HEK293 (cell line): Measurements from ENCODE around the gene HLA-E.
"Not testable (repeated sequence)": the region's sequence is repeated elsewhere in the genome, so short reads cannot be mapped to it uniquely, and the experiment has no call there.

Experiments used
- CTCF ChIA-PET: fragments of 350-600 bp; formaldehyde crosslinking; extraction: SDS; loops from one replicate; lab custom pipeline; 2021; ENCODE audit warnings: antibody characterized with exemption; lab: Yijun Ruan, JAX
- POLR2A ChIA-PET: fragments of 300-600 bp; formaldehyde crosslinking; extraction: SDS; loops from one replicate; lab custom pipeline; 2020; ENCODE audit warnings: antibody characterized with exemption, inconsistent platforms; lab: Yijun Ruan, JAX
- H3K27ac ChIP-seq: fragments of 200-500 bp; sonication (Bioruptor generic); 2 replicates; pipeline ENCODE4 v1.5.1; 2014; ENCODE audit warnings: low read depth, low read length, control low read depth, inconsistent platforms; ENCODE audit errors: extremely low read depth
- H3K36me3 ChIP-seq, 2 experiments: fragments of 200-500 bp in 1 of 2; sonication (Bioruptor generic) in 1 of 2; 1 replicate in 1 of 2; 2 replicates in 1 of 2; pipeline ENCODE4 v1.5.1; 2014 to 2017; ENCODE audit warnings: inconsistent platforms in 2 of 2, low read length in 2 of 2; ENCODE audit not compliant: control insufficient read depth in 2 of 2, insufficient read depth in 1 of 2
- H3K4me1 ChIP-seq: fragments of 200-500 bp; sonication (Bioruptor generic); 2 replicates; pipeline ENCODE4 v1.5.1; 2014; ENCODE audit warnings: mild to moderate bottlenecking, low read length, inconsistent platforms; ENCODE audit not compliant: control insufficient read depth, insufficient read depth
- H3K4me3 ChIP-seq: 2 replicates; pipeline ENCODE4 v1.5.1; 2011; ENCODE audit warnings: low read depth, mild to moderate bottlenecking, control low read depth, low read length, moderate library complexity
- H3K9me3 ChIP-seq: fragments of 200-500 bp; sonication (Bioruptor generic); 2 replicates; pipeline ENCODE4 v1.5.1; 2014; ENCODE audit warnings: low read depth, low read length, inconsistent platforms; ENCODE audit not compliant: control insufficient read depth, insufficient read depth
- GFI1B ChIP-seq: fragments of 450-650 bp; formaldehyde crosslinking; IDR thresholded peaks from 2 replicates; pipeline ENCODE4 v1.5.1; 2016; ENCODE audit warnings: missing biosample characterization, missing genetic modification characterization
- KLF1 ChIP-seq: fragments of 450-650 bp; formaldehyde crosslinking; IDR thresholded peaks from 2 replicates; pipeline ENCODE4 v1.5.1; 2016; ENCODE audit warnings: missing biosample characterization, missing genetic modification characterization
- KLF7 ChIP-seq: fragments of 450-650 bp; formaldehyde crosslinking; IDR thresholded peaks from 2 replicates; pipeline ENCODE4 v1.5.1; 2016; ENCODE audit warnings: missing biosample characterization, missing genetic modification characterization, borderline replicate concordance
- MYNN ChIP-seq: fragments of 450-650 bp; formaldehyde crosslinking; IDR thresholded peaks from 2 replicates; pipeline ENCODE4 v1.5.1; 2016; ENCODE audit warnings: missing biosample characterization, missing genetic modification characterization, borderline replicate concordance
- YY2 ChIP-seq: fragments of 450-650 bp; formaldehyde crosslinking; IDR thresholded peaks from 2 replicates; pipeline ENCODE4 v1.5.1; 2016; ENCODE audit warnings: missing biosample characterization, missing genetic modification characterization
- ZBTB20 ChIP-seq: fragments of 450-650 bp; formaldehyde crosslinking; IDR thresholded peaks from 2 replicates; pipeline ENCODE4 v1.5.1; 2016; ENCODE audit warnings: missing biosample characterization, missing genetic modification characterization
- ZFP3 ChIP-seq: fragments of 450-650 bp; formaldehyde crosslinking; IDR thresholded peaks from 2 replicates; pipeline ENCODE4 v1.5.1; 2016; ENCODE audit warnings: low read depth, missing biosample characterization, missing genetic modification characterization
- ZIC2 ChIP-seq: fragments of 450-650 bp; formaldehyde crosslinking; IDR thresholded peaks from 2 replicates; pipeline ENCODE4 v1.5.1; 2016; ENCODE audit warnings: missing biosample characterization, missing genetic modification characterization
- ZNF121 ChIP-seq: fragments of 450-650 bp; formaldehyde crosslinking; IDR thresholded peaks from 2 replicates; pipeline ENCODE4 v1.5.1; 2016; ENCODE audit warnings: missing biosample characterization, missing genetic modification characterization
- ZNF335 ChIP-seq: fragments of 450-650 bp; formaldehyde crosslinking; conservative IDR thresholded peaks from 2 replicates; pipeline ENCODE4 v1.5.1; 2016; ENCODE audit warnings: missing biosample characterization, missing genetic modification characterization
- TF ChIP-seq, protein P1 (sequence below): fragments of 450-650 bp; formaldehyde crosslinking; IDR thresholded peaks from 2 replicates; pipeline ENCODE4 v1.5.1; 2017; ENCODE audit warnings: missing biosample characterization, missing genetic modification characterization
- TF ChIP-seq, protein P2 (sequence below): fragments of 450-650 bp; formaldehyde crosslinking; IDR thresholded peaks from 2 replicates; pipeline ENCODE4 v1.5.1; 2016; ENCODE audit warnings: missing biosample characterization, missing genetic modification characterization
- TF ChIP-seq, protein P3 (sequence below): fragments of 450-650 bp; formaldehyde crosslinking; IDR thresholded peaks from 2 replicates; pipeline ENCODE4 v1.5.1; 2016; ENCODE audit warnings: missing biosample characterization, missing genetic modification characterization
- TF ChIP-seq, protein P4 (sequence below): fragments of 450-650 bp; formaldehyde crosslinking; IDR thresholded peaks from 2 replicates; pipeline ENCODE4 v1.5.1; 2017; ENCODE audit warnings: missing biosample characterization, missing genetic modification characterization
- TF ChIP-seq, protein P5 (sequence below): fragments of 450-650 bp; IDR thresholded peaks from 2 replicates; pipeline ENCODE4 v1.5.1; 2018; ENCODE audit warnings: missing biosample characterization, mild to moderate bottlenecking, missing genetic modification characterization
- TF ChIP-seq, protein P6 (sequence below): fragments of 450-650 bp; formaldehyde crosslinking; IDR thresholded peaks from 2 replicates; pipeline ENCODE4 v1.5.1; 2017; ENCODE audit warnings: missing biosample characterization, missing genetic modification characterization

HLA-E gene

DNA sequence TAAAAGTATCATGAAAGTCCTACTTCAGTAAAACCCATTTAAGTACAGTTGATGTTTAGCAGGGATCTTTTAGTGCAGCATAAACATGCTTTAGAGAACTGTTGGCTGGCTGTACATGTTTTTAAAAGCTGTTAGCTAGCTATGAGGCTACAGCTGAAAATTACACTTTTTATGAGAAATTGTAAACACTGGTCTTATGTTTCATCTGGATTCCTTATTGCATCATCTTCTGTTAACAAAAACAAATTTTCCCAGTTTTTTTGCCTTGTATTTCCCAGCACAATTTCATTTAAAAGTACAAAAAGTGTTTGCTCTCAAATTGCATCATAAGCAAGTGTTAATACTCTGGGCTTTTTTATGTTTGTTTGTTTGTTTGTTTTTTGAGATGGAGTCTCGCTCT, 18.3 kb upstream of the HLA-E start:
- H3K9me3 ChIP-seq = no peaks in the 10 kb centered on the region
- H3K4me3 ChIP-seq = no peak overlapping the region
- TF ChIP-seq, protein P1, sequence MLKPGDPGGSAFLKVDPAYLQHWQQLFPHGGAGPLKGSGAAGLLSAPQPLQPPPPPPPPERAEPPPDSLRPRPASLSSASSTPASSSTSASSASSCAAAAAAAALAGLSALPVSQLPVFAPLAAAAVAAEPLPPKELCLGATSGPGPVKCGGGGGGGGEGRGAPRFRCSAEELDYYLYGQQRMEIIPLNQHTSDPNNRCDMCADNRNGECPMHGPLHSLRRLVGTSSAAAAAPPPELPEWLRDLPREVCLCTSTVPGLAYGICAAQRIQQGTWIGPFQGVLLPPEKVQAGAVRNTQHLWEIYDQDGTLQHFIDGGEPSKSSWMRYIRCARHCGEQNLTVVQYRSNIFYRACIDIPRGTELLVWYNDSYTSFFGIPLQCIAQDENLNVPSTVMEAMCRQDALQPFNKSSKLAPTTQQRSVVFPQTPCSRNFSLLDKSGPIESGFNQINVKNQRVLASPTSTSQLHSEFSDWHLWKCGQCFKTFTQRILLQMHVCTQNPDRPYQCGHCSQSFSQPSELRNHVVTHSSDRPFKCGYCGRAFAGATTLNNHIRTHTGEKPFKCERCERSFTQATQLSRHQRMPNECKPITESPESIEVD (tag by site-specific recombination) = peak; percentile 78
- TF ChIP-seq ZIC2 (tag by site-specific recombination) (no peak), YY2 (tag by site-specific recombination) (no peak), MYNN (tag by site-specific recombination) (no peak)
- TF ChIP-seq, all 188 proteins: peak for 1
- CTCF ChIA-PET = interaction anchor here (0.6 to 8.6 kb wide), 6 partner anchors 11 to 613 kb away, joined by 3 to 102 read pairs (median 8); no protein-coding TSS in a partner anchor
- no peaks in the 10 kb centered on the region for H3K36me3 ChIP-seq
- H3K4me1 ChIP-seq = no peaks in the 10 kb centered on the region
- POLR2A ChIA-PET = no interaction called here
- no peak overlapping the region for H3K27ac ChIP-seq

DNA sequence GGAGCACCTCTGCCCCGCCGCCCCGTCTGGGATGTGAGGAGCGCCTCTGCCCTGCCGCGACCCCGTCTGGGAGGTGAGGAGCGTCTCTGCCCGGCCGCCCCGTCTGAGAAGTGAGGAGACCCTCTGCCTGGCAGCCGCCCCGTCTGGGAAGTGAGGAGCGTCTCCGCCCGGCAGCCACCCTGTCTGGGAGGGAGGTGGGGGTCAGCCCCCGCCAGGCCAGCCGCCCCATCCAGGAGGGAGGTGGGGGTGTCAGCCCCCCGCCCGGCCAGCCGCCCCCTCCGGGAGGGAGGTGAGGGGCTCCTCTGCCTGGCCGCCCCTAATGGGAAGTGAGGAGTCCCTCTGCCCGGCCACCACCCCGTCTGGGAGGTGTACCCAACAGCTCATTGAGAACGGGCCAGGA, 14.2 kb upstream of the HLA-E start:
- H3K36me3 ChIP-seq, H3K9me3 ChIP-seq, H3K4me1 ChIP-seq, POLR2A ChIA-PET, CTCF ChIA-PET, H3K4me3 ChIP-seq, H3K27ac ChIP-seq: not testable (repeated sequence)

DNA sequence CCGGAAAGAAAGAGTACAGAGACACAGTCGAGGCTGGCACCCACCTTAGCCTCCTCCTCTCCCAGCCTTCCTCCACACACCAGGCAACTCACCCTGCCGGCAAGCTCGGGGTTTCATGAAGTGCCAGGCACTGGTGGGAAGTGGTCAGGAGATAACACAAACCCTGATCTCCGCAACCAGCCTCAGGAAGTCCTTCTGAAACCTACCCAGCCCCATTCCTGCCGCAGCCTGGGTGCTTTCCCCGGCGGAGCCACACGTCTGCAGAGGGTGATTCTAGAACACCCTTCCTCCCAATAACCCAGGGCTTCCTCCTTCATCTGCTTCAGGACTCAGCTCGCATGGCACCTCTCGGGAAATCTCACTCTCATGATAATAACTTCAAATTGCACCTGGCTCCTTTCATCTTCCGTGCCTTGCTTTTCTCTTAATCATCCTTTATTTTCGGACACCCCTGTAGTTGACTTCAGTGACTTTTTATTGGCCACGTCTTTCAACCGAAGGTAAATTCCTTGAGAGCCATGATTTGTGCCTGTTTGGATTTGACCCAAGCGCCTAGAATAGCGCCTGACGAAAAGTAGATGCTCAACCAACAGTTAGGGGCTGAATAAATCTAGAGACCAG, 8.7 kb upstream of the HLA-E start:
- H3K4me1 ChIP-seq = no peaks in the 10 kb centered on the region
- no peak overlapping the region for H3K4me3 ChIP-seq
- no peak overlapping the region for H3K27ac ChIP-seq
- no peaks in the 10 kb centered on the region for H3K9me3 ChIP-seq
- CTCF ChIA-PET = interaction anchor here (0.6 to 10.3 kb wide), 15 partner anchors 12 to 886 kb away, joined by 3 to 324 read pairs (median 5); partner anchors contain the start of gene DHX16
- TF ChIP-seq GFI1B (tag by site-specific recombination) = no peak
- no peak for TF ChIP-seq ZNF121 (tag by site-specific recombination)
- TF ChIP-seq, protein P2, sequence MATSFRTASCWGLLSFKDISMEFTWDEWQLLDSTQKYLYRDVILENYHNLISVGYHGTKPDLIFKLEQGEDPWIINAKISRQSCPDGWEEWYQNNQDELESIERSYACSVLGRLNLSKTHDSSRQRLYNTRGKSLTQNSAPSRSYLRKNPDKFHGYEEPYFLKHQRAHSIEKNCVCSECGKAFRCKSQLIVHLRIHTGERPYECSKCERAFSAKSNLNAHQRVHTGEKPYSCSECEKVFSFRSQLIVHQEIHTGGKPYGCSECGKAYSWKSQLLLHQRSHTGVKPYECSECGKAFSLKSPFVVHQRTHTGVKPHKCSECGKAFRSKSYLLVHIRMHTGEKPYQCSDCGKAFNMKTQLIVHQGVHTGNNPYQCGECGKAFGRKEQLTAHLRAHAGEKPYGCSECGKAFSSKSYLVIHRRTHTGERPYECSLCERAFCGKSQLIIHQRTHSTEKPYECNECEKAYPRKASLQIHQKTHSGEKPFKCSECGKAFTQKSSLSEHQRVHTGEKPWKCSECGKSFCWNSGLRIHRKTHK (tag by site-specific recombination) = no peak
- no peak for TF ChIP-seq ZFP3 (tag by site-specific recombination)
- 0 out of 2 replicates have a peak, but pooled peaks have one; percentile 7 for TF ChIP-seq ZNF335 (tag by site-specific recombination)
- TF ChIP-seq, protein P3, sequence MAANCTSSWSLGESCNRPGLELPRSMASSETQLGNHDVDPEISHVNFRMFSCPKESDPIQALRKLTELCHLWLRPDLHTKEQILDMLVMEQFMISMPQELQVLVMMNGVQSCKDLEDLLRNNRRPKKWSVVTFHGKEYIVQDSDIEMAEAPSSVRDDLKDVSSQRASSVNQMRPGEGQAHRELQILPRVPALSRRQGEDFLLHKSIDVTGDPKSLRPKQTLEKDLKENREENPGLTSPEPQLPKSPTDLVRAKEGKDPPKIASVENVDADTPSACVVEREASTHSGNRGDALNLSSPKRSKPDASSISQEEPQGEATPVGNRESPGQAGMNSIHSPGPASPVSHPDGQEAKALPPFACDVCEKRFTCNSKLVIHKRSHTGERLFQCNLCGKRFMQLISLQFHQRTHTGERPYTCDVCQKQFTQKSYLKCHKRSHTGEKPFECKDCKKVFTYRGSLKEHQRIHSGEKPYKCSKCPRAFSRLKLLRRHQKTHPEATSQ (tag by site-specific recombination) = no peak
- TF ChIP-seq KLF1 (tag by site-specific recombination) = no peak
- TF ChIP-seq ZBTB20 (tag by site-specific recombination) = 0 out of 2 replicates have a peak, but pooled peaks have one; percentile 4
- TF ChIP-seq, protein P4, sequence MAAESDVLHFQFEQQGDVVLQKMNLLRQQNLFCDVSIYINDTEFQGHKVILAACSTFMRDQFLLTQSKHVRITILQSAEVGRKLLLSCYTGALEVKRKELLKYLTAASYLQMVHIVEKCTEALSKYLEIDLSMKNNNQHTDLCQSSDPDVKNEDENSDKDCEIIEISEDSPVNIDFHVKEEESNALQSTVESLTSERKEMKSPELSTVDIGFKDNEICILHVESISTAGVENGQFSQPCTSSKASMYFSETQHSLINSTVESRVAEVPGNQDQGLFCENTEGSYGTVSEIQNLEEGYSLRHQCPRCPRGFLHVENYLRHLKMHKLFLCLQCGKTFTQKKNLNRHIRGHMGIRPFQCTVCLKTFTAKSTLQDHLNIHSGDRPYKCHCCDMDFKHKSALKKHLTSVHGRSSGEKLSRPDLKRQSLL = no peak
- TF ChIP-seq KLF7 (tag by site-specific recombination) = no peak
- TF ChIP-seq, protein P5, sequence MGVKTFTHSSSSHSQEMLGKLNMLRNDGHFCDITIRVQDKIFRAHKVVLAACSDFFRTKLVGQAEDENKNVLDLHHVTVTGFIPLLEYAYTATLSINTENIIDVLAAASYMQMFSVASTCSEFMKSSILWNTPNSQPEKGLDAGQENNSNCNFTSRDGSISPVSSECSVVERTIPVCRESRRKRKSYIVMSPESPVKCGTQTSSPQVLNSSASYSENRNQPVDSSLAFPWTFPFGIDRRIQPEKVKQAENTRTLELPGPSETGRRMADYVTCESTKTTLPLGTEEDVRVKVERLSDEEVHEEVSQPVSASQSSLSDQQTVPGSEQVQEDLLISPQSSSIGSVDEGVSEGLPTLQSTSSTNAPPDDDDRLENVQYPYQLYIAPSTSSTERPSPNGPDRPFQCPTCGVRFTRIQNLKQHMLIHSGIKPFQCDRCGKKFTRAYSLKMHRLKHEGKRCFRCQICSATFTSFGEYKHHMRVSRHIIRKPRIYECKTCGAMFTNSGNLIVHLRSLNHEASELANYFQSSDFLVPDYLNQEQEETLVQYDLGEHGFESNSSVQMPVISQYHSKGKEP (tag by site-specific recombination) = no peak
- TF ChIP-seq, protein P6, sequence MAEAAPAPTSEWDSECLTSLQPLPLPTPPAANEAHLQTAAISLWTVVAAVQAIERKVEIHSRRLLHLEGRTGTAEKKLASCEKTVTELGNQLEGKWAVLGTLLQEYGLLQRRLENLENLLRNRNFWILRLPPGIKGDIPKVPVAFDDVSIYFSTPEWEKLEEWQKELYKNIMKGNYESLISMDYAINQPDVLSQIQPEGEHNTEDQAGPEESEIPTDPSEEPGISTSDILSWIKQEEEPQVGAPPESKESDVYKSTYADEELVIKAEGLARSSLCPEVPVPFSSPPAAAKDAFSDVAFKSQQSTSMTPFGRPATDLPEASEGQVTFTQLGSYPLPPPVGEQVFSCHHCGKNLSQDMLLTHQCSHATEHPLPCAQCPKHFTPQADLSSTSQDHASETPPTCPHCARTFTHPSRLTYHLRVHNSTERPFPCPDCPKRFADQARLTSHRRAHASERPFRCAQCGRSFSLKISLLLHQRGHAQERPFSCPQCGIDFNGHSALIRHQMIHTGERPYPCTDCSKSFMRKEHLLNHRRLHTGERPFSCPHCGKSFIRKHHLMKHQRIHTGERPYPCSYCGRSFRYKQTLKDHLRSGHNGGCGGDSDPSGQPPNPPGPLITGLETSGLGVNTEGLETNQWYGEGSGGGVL (tag by site-specific recombination) = no peak
- H3K36me3 ChIP-seq = no peaks in the 10 kb centered on the region
- POLR2A ChIA-PET = no interaction called here
